GM12873 (cell line): ENCODE measurements around the gene PRR15L.

Experiments
- CTCF ChIP-seq: IDR thresholded peaks from 2 replicates; pipeline ENCODE4 v1.5.1; 2012; ENCODE audit warnings: low read depth, mild to moderate bottlenecking, moderate library complexity, low read length, control low read depth; ENCODE audit not compliant: insufficient read depth; ENCODE audit errors: missing control alignments

PRR15L gene

GRCh38 chr17:47937941-47938340, 19.7 kb downstream of the PRR15L start:
- TF ChIP-seq CTCF = no peak

GRCh38 chr17:47935961-47936360, 21.7 kb downstream of the PRR15L start:
- no peak for TF ChIP-seq CTCF

DNA sequence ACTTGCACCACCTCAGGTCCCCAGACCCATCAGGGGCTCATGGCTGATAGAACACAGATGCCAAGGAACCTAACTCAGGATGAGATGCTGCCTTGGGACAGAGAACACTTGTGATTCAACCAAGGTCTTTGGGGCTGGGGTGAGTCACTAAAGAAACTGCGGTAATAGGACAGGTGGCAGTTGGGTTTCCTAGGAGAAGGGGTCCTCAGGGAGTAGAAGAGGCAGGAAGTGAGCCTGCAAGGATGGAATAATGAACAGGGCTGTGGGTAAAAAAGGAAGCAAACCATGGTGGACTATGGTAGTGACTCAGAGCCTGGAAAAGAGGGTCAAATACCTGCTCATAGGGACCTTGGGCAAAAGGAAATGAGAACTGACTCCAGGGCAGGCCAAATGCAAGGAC, 22.8 kb downstream of the PRR15L start:
- TF ChIP-seq CTCF = no peak

DNA sequence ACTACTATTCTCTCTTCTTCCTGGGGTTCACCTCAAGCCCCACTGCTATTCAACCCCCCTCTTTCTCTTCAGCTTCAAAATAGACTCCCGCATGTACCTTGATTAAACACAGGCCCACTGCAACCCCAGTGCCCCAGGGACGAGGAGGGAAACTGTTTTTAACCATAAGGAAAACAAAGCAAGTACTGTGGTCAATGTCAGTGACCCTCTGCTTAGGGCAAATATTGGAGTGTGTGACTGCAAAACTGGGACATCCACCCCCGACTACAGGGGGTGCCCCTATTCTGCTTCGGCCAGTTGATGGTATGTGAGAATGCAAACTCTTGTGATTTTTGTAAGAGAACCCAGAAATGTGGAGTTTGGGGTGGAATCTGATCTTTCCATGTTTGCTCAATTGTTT, 25.8 kb downstream of the PRR15L start:
- no peak for TF ChIP-seq CTCF

DNA sequence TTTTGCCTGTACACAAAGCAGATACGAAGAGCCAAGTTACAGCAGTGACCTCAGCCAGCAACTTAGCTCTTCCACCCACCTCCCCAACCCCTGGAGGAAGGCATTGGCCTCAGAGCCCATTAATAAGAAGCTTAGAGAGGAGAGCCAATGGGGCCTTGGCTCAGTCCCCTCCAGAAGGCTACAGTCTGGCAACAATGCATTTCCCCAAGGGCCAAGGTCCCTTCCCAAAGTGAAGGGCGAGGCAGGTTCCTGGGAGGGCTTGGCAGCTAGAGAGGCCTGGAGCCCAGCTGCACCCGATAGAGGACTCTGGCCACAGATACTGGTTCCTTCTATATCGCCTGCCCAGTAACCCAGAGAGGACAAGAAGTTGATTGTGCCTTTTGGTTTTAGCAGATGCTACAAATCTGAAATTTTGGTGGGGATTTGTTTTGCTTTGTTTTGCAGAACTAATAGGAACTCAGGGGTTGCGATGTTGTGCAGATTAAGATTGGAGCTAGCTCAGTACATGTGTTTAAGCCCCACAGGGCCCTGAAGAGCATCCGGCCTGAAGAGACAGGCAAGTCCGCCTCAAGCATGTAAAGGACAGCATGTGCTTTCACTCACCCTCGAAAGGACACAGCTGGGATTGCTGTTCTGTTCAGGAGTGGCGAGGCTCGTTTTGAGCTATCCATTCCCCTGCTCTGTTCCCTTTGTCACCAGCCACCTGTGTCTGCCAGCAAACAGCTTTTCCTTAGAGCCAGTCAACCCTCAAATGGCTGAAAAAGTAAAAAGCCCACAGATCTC, 28.3 kb downstream of the PRR15L start:
- no peak for TF ChIP-seq CTCF

- TF ChIP-seq CTCF = no peak
These were observed 29.3 kb downstream of the PRR15L start for GRCh38 chr17:47928415-47928814.

- no peak for TF ChIP-seq CTCF
These were observed 29.8 kb downstream of the PRR15L start for GRCh38 chr17:47927821-47928400.
